ENCODE results near the gene GLOD5. TPM values are rescaled to one million over a fixed set of nuclear protein-coding genes. Genes with fewer than 3 reads are reported as not detected.
"Not testable (repeated sequence)": the region's sequence is repeated elsewhere in the genome, so short reads cannot be mapped to it uniquely, and the experiment has no call there.

GLOD5 gene
- total RNA-seq, 2 donors from 2014 or later: 4.0 to 9.0 TPM

DNA sequence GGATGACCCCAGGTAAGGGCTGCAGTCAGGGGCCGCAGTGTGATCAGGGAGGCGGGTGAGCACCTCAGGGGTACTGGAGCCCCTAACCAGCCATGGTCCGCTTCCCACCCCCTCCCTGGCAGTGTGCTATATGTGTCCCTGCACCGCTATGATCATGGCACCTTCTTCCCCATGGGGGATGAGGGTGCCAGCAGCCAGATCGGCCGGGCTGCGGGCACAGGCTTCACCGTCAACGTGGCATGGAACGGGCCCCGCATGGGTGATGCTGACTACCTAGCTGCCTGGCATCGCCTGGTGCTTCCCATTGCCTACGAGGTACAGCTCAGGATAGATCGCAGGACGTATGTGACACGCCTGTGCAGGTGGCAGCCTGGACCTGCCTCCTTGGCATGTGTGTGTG is 56.6 kb downstream of the GLOD5 start:
- H3K27me3 ChIP-seq: no peaks in the 10 kb centered on the region
- H3K4me1 ChIP-seq: no peaks in the 10 kb centered on the region
- TF ChIP-seq, protein P1, sequence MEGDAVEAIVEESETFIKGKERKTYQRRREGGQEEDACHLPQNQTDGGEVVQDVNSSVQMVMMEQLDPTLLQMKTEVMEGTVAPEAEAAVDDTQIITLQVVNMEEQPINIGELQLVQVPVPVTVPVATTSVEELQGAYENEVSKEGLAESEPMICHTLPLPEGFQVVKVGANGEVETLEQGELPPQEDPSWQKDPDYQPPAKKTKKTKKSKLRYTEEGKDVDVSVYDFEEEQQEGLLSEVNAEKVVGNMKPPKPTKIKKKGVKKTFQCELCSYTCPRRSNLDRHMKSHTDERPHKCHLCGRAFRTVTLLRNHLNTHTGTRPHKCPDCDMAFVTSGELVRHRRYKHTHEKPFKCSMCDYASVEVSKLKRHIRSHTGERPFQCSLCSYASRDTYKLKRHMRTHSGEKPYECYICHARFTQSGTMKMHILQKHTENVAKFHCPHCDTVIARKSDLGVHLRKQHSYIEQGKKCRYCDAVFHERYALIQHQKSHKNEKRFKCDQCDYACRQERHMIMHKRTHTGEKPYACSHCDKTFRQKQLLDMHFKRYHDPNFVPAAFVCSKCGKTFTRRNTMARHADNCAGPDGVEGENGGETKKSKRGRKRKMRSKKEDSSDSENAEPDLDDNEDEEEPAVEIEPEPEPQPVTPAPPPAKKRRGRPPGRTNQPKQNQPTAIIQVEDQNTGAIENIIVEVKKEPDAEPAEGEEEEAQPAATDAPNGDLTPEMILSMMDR (IDR thresholded peaks at IDR 0.05): no peak
- H3K4me3 ChIP-seq: no peak overlapping the region
- H3K9me3 ChIP-seq: no peaks in the 10 kb centered on the region
- no peak overlapping the region for H3K27ac ChIP-seq
- no peak for DNase-seq
- no peaks in the 10 kb centered on the region for H3K36me3 ChIP-seq
- intact Hi-C loops (cut with DNase I): no loop called here
- H3K9ac ChIP-seq (ENCODE audit: low read depth in 2 of 2, low read length in 2 of 2): no peak overlapping the region

DNA sequence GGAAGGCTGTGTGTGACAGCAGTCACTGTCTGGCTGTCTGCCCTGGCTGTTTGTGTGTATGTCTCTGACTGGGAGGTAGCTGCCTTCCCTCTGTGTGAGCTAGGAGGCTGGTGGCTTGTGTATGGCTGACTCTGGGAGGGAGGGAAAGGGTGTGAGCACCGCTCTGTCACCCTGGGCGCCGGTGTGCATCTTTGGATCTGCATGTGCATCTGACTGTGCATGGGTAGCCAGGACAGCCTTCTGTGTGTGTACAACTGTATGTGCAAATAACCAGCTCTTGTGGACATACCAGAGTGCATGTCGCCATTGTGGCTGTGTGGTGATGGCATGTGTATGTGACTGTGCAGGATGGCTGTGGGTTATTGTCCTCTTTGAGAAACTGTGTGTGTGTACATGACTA is 57.3 kb downstream of the GLOD5 start:
- Histone ChIP-seq H3K27ac (no peak overlapping the region), H3K4me3 (no peak overlapping the region), H3K4me1 (no peaks in the 10 kb centered on the region), H3K27me3 (no peaks in the 10 kb centered on the region), H3K36me3 (no peaks in the 10 kb centered on the region), H3K9ac (ENCODE audit: low read depth in 2 of 2, low read length in 2 of 2) (no peak overlapping the region), H3K9me3 (no peaks in the 10 kb centered on the region)
- no peak for DNase-seq
- intact Hi-C loops (cut with DNase I): no loop called here
- TF ChIP-seq, protein P1 (IDR thresholded peaks at IDR 0.05): no peak

DNA sequence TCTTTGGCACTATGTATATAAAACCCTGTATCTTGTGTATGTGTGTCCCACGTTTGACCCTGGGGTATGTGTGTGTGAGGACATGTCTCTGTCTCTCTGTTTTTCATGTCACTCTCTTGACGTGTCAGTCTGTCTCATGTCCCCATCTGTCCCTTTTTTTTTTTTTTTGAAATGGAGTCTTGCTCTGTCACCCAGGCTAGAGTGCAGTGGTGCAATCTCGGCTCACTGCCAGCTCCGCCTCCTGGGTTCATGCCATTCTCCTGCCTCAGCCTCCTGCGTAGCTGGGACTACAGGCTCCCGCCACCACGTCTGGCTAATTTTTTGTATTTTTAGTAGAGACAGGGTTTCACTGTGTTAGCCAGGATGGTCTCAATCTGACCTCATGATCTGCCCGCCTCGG is 57.8 kb downstream of the GLOD5 start:
- H3K27ac ChIP-seq; H3K27me3 ChIP-seq; H3K36me3 ChIP-seq; H3K9me3 ChIP-seq; intact Hi-C loops (cut with DNase I); H3K4me1 ChIP-seq; H3K9ac ChIP-seq (ENCODE audit: low read depth in 2 of 2, low read length in 2 of 2); H3K4me3 ChIP-seq; DNase-seq: not testable (repeated sequence)

DNA sequence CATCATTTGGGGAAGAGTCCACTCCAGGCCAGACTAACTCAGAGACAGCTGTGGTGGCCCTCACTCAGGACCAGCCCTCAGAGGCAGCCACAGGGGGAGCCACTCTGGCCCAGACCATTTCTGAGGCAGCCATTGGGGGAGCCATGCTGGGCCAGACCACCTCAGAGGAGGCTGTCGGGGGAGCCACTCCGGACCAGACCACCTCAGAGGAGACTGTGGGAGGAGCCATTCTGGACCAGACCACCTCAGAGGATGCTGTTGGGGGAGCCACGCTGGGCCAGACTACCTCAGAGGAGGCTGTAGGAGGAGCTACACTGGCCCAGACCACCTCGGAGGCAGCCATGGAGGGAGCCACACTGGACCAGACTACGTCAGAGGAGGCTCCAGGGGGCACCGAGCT is 61.5 kb downstream of the GLOD5 start:
- Histone ChIP-seq H3K9me3 (no peaks in the 10 kb centered on the region), H3K36me3 (no peaks in the 10 kb centered on the region), H3K9ac (ENCODE audit: low read depth in 2 of 2, low read length in 2 of 2) (no peak overlapping the region), H3K27ac (no peak overlapping the region), H3K27me3 (no peaks in the 10 kb centered on the region), H3K4me3 (no peak overlapping the region), H3K4me1 (no peaks in the 10 kb centered on the region)
- intact Hi-C loops (cut with DNase I): no loop called here
- no peak for DNase-seq
- TF ChIP-seq, protein P1 (IDR thresholded peaks at IDR 0.05): no peak

Other genes with a start within 250 kb of the GLOD5 start
- 100 to 1,000 TPM; 225 to 271 TPM for gene EBP, start 239.9 kb upstream of the GLOD5 start, total RNA-seq
- gene TBC1D25, start 222.0 kb upstream of the GLOD5 start, total RNA-seq: 10 to 100 TPM in 1 of 2 donors, 1 to 10 TPM in 1; 8.1 to 11.6 TPM
- gene RBM3, start 187.3 kb upstream of the GLOD5 start, total RNA-seq: 100 to 1,000 TPM in 1 of 2 donors, 10 to 100 TPM in 1; 92.1 to 175 TPM
- 100 to 1,000 TPM in 1 of 2 donors, 10 to 100 TPM in 1; 90.4 to 121 TPM for gene WDR13, start 164.3 kb upstream of the GLOD5 start, total RNA-seq
- gene WAS, start 77.9 kb upstream of the GLOD5 start, total RNA-seq: 1 to 10 TPM; 3.0 to 4.9 TPM
- 10 to 100 TPM in 1 of 2 donors, 1 to 10 TPM in 1; 4.8 to 16.8 TPM for gene SUV39H1, start 65.0 kb upstream of the GLOD5 start, total RNA-seq
- under 1 TPM in 1 of 2 donors, not detected in 1; 0.77 TPM for gene GATA1, start 24.8 kb downstream of the GLOD5 start, total RNA-seq
- 10 to 100 TPM; 66.2 to 71.5 TPM for gene HDAC6, start 40.3 kb downstream of the GLOD5 start, total RNA-seq
- gene ERAS, start 64.8 kb downstream of the GLOD5 start, total RNA-seq: under 1 TPM in 1 of 2 donors, not detected in 1; 0.32 TPM
- 10 to 100 TPM in 1 of 2 donors, 1 to 10 TPM in 1; 6.0 to 10.1 TPM for gene PCSK1N, start 73.9 kb downstream of the GLOD5 start, total RNA-seq
- gene TIMM17B, start 136.0 kb downstream of the GLOD5 start, total RNA-seq: 10 to 100 TPM; 48.8 to 91.0 TPM
- 10 to 100 TPM; 68.1 to 76.3 TPM for gene PQBP1, start 136.2 kb downstream of the GLOD5 start, total RNA-seq
- gene SLC35A2, start 149.9 kb downstream of the GLOD5 start, total RNA-seq: 10 to 100 TPM; 57.8 to 83.1 TPM
- gene PIM2, start 157.3 kb downstream of the GLOD5 start, total RNA-seq: 10 to 100 TPM; 14.3 to 18.8 TPM
- gene OTUD5, start 195.9 kb downstream of the GLOD5 start, total RNA-seq: 10 to 100 TPM; 40.2 to 40.9 TPM
- 1 to 10 TPM in 1 of 2 donors, under 1 TPM in 1; 0.90 to 1.0 TPM for gene KCND1, start 210.1 kb downstream of the GLOD5 start, total RNA-seq
- 10 to 100 TPM; 32.0 to 36.9 TPM for gene GRIPAP1, start 240.5 kb downstream of the GLOD5 start, total RNA-seq